ENCODE results near the gene MYO1A. TPM values are rescaled to one million over a fixed set of nuclear protein-coding genes. Genes with fewer than 3 reads are reported as not detected.

MYO1A gene
- total RNA-seq (under 1 TPM in 1 of 2 donors, not detected in 1; 0.70 TPM), total RNA-seq (0.30 to 1.0 reads per million in 2 donors)

GRCh38 chr12:57049890-57050289 is at the start of gene MYO1A:
TSS of gene MYO1A (minus strand) at chr12:57050129. CDS start at chr12:57048323, 1,806 bp downstream.
- peaks cover 18% of the 10 kb centered on the region for H3K4me1 Mint-ChIP-seq
- DNase-seq (no peak), ATAC-seq (no peak)
- peaks cover 14% of the 10 kb centered on the region for H3K27me3 Mint-ChIP-seq
- no peak within 1 kb of the TSS for H3K27ac Mint-ChIP-seq
- H3K36me3 Mint-ChIP-seq (ENCODE audit: low read depth) = peaks cover 2% of the 10 kb centered on the region
- no peaks in the 10 kb centered on the region for H3K9me3 ChIP-seq (ENCODE audit: control insufficient read depth, low read length, poor library complexity, severe bottlenecking)
- H3K4me3 Mint-ChIP-seq = no peak within 1 kb of the TSS

DNA sequence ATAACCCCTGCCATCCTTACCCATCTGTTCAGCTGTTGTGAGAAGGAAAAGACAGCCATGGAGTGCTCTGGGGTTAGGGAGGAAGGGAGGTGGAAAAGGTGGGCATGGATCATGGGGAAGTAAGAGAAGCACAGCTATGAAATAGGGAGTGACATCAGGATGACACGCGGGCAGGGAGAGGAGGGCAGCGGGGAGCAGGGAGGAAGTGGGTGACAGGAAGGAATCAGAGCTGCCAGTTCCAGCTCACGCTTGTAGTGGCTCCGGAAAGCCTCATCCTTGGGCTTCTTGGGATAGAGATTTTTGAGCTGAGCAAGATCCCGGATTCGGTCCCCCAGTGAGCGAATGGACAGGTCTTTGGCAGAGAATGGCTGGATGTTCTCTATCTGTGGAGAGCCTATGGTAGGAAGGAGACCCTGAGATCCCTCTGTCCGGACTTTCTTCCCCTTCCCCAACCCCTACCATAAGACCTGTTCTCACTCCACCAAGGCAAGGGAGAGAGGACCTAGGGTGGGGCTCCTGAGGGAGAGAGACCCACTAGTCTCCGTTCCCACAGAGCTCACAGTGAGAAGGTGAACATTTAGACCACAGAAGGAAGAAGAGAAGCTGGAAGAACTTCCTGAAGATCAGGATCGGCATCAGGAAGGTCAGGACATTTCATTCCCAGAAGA is 49.3 kb upstream of the MYO1A start:
- H3K4me1 Mint-ChIP-seq = peaks cover 21% of the 10 kb centered on the region
- H3K27ac Mint-ChIP-seq = peak overlapping the region; percentile 82
- H3K9me3 ChIP-seq (ENCODE audit: control insufficient read depth, low read length, poor library complexity, severe bottlenecking) = no peaks in the 10 kb centered on the region
- ATAC-seq (no peak), DNase-seq (no peak)
- no peaks in the 10 kb centered on the region for H3K27me3 Mint-ChIP-seq
- peaks cover 5% of the 10 kb centered on the region for H3K36me3 Mint-ChIP-seq (ENCODE audit: low read depth)
- no peak overlapping the region for H3K4me3 Mint-ChIP-seq

- Mint-ChIP-seq H3K27me3 (no peaks in the 10 kb centered on the region), H3K27ac (no peak overlapping the region), H3K36me3 (ENCODE audit: low read depth) (peaks cover 3% of the 10 kb centered on the region), H3K4me1 (peaks cover 24% of the 10 kb centered on the region), H3K4me3 (peak overlapping the region; percentile 45)
- no peaks in the 10 kb centered on the region for H3K9me3 ChIP-seq (ENCODE audit: control insufficient read depth, low read length, poor library complexity, severe bottlenecking)
- ATAC-seq (no peak), DNase-seq (no peak)
Measured at GRCh38 chr12:57098546-57098945, 48.6 kb upstream of the MYO1A start.

DNA sequence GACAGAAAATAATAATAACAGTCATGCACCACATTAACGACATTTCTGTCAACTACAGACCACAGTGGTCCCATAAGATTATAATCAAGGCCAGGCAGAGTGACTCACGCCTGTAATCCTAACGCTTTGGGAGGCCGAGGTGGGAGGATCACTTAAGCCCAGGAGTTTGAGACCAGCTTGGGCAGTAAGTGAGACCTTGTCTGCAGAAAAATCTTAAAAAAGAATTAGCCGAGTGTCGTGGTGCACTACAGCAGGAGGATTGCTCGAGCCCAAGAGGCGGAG is 47.6 kb upstream of the MYO1A start:
- peak overlapping the region; percentile 59 for H3K27ac Mint-ChIP-seq
- H3K9me3 ChIP-seq (ENCODE audit: control insufficient read depth, low read length, poor library complexity, severe bottlenecking) = no peaks in the 10 kb centered on the region
- no peaks in the 10 kb centered on the region for H3K27me3 Mint-ChIP-seq
- H3K4me1 Mint-ChIP-seq = peaks cover 32% of the 10 kb centered on the region
- DNase-seq (no peak), ATAC-seq (no peak)
- H3K36me3 Mint-ChIP-seq (ENCODE audit: low read depth) = peaks cover 3% of the 10 kb centered on the region
- H3K4me3 Mint-ChIP-seq = no peak overlapping the region

- H3K4me3 Mint-ChIP-seq = no peak overlapping the region
- H3K27ac Mint-ChIP-seq = peak overlapping the region; percentile 59
- DNase-seq (no peak), ATAC-seq (no peak)
- H3K27me3 Mint-ChIP-seq = no peaks in the 10 kb centered on the region
- H3K9me3 ChIP-seq (ENCODE audit: control insufficient read depth, low read length, poor library complexity, severe bottlenecking) = no peaks in the 10 kb centered on the region
- H3K36me3 Mint-ChIP-seq (ENCODE audit: low read depth) = peaks cover 3% of the 10 kb centered on the region
- H3K4me1 Mint-ChIP-seq = peaks cover 34% of the 10 kb centered on the region
Measured at GRCh38 chr12:57096748-57097553, 47.0 kb upstream of the MYO1A start.

GRCh38 chr12:57096099-57096572 is 46.2 kb upstream of the MYO1A start:
- no peak overlapping the region for H3K4me3 Mint-ChIP-seq
- no peaks in the 10 kb centered on the region for H3K9me3 ChIP-seq (ENCODE audit: control insufficient read depth, low read length, poor library complexity, severe bottlenecking)
- H3K27ac Mint-ChIP-seq = peak overlapping the region; percentile 14
- no peaks in the 10 kb centered on the region for H3K27me3 Mint-ChIP-seq
- peaks cover 34% of the 10 kb centered on the region for H3K4me1 Mint-ChIP-seq
- ATAC-seq = no peak
- H3K36me3 Mint-ChIP-seq (ENCODE audit: low read depth) = peaks cover 3% of the 10 kb centered on the region
- no peak for DNase-seq

DNA sequence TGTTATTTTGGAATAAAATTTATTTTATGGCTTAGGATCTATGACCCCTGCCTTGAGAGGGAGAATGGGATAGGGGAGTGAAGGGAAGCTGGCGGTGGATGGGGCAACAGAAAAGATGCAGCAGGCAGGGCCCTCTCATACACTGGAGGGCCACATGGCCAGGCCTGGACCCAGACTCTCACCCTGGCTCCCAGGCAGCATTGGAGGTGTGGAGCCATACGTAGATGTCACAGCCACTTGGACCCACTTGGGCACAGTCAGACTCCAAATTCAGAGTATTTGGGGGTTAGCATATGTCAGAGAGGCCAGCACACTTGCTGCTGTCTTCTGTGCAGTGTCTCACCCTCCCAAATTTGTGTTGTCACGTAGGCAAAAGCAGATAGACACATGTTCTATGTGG is 45.5 kb upstream of the MYO1A start:
- H3K4me1 Mint-ChIP-seq = peaks cover 38% of the 10 kb centered on the region
- peak overlapping the region; percentile 43 for H3K27ac Mint-ChIP-seq
- no peaks in the 10 kb centered on the region for H3K9me3 ChIP-seq (ENCODE audit: control insufficient read depth, low read length, poor library complexity, severe bottlenecking)
- no peak overlapping the region for H3K4me3 Mint-ChIP-seq
- ATAC-seq (no peak), DNase-seq (no peak)
- peaks cover 3% of the 10 kb centered on the region for H3K36me3 Mint-ChIP-seq (ENCODE audit: low read depth)
- no peaks in the 10 kb centered on the region for H3K27me3 Mint-ChIP-seq

DNA sequence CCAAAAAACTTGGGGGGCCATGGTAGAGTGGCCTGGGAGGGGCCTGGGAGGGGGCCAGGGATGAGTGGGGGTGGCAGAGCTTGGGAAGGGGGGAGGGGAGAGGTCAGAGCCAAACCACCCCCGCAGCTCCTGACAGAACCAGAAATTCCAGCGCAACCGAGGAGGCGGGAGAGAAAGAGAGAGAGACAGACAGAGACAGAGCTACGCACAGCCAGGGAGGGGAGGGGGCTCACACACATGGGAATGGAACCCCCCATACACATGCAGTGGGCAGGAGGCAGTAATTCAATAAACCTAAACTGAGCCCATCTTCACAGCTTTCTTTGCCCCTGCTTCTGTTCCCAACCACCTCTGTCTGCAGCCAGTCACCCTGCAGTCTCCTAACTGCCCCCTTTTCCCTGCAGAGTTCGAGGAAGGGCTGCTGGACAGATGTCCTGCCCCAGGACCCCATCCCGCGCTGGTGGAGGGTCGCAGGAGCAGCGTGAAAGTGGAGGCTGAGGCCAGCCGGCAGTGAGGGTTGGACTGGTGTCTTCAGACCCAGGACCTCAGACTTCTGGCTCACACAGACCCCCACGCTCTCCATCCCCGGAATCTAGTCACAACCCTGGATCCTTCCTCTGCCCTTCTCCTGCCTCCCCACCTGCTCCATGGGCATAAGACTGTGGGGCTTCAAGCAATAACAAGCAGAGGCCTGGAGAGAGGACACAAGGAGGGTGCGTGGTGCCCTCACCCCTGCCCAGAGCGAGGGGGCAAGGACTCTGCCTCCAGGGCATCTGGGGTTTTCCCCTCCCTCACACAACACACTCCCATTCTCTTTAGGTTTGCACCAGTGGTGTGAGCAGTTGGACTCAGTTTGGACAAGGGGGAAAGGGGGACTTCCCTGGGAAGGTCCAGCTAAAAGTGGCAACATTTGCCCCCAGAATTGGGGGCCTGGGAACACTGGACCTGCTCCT is 44.6 kb upstream of the MYO1A start:
- H3K27me3 Mint-ChIP-seq = no peaks in the 10 kb centered on the region
- H3K27ac Mint-ChIP-seq = peak overlapping the region; percentile 92
- DNase-seq = no peak
- peaks cover 2% of the 10 kb centered on the region for H3K36me3 Mint-ChIP-seq (ENCODE audit: low read depth)
- H3K4me1 Mint-ChIP-seq = peaks cover 39% of the 10 kb centered on the region
- ATAC-seq = no peak
- peak overlapping the region; percentile 53 for H3K4me3 Mint-ChIP-seq
- no peaks in the 10 kb centered on the region for H3K9me3 ChIP-seq (ENCODE audit: control insufficient read depth, low read length, poor library complexity, severe bottlenecking)

GRCh38 chr12:57093415-57094207 is 43.7 kb upstream of the MYO1A start:
- peaks cover 36% of the 10 kb centered on the region for H3K4me1 Mint-ChIP-seq
- H3K9me3 ChIP-seq (ENCODE audit: control insufficient read depth, low read length, poor library complexity, severe bottlenecking) = no peaks in the 10 kb centered on the region
- no peaks in the 10 kb centered on the region for H3K36me3 Mint-ChIP-seq (ENCODE audit: low read depth)
- ATAC-seq (peak; percentile 44), DNase-seq (peak in 1 of 3 donors; percentile 34)
- no peaks in the 10 kb centered on the region for H3K27me3 Mint-ChIP-seq
- H3K4me3 Mint-ChIP-seq = peak overlapping the region; percentile 74
- peak overlapping the region; percentile 92 for H3K27ac Mint-ChIP-seq

GRCh38 chr12:57092876-57093414 is 43.0 kb upstream of the MYO1A start:
- peak overlapping the region; percentile 92 for H3K27ac Mint-ChIP-seq
- no peaks in the 10 kb centered on the region for H3K36me3 Mint-ChIP-seq (ENCODE audit: low read depth)
- no peak overlapping the region for H3K4me3 Mint-ChIP-seq
- no peak for ATAC-seq
- peaks cover 41% of the 10 kb centered on the region for H3K4me1 Mint-ChIP-seq
- no peaks in the 10 kb centered on the region for H3K9me3 ChIP-seq (ENCODE audit: control insufficient read depth, low read length, poor library complexity, severe bottlenecking)
- no peaks in the 10 kb centered on the region for H3K27me3 Mint-ChIP-seq
- DNase-seq = no peak

- H3K9me3 ChIP-seq (ENCODE audit: control insufficient read depth, low read length, poor library complexity, severe bottlenecking) = no peaks in the 10 kb centered on the region
- peak overlapping the region; percentile 41 for H3K4me3 Mint-ChIP-seq
- peaks cover 43% of the 10 kb centered on the region for H3K4me1 Mint-ChIP-seq
- no peaks in the 10 kb centered on the region for H3K36me3 Mint-ChIP-seq (ENCODE audit: low read depth)
- no peaks in the 10 kb centered on the region for H3K27me3 Mint-ChIP-seq
- no peak for DNase-seq
- H3K27ac Mint-ChIP-seq = peak overlapping the region; percentile 92
- no peak for ATAC-seq
Measured at GRCh38 chr12:57092529-57092862, 42.6 kb upstream of the MYO1A start.

Data from T-helper 17 cell (primary cell).